ENCODE data around the gene TEX12. TPM values are rescaled to one million over a fixed set of nuclear protein-coding genes. Genes with fewer than 3 reads are reported as not detected.

The TEX12 gene
- total RNA-seq, 3 donors from 2014 or later = 1.2 to 1.3 TPM; not detected in 1

Other genes starting within 250 kb of the TEX12 start
- 10 to 100 TPM in 2 of 3 donors, 1 to 10 TPM in 1; 7.5 to 40.5 (median 19.0) TPM for gene C11orf52, start 248.5 kb upstream of the TEX12 start, total RNA-seq
- 10 to 100 TPM; 38.9 to 53.9 (median 45.2) TPM for gene DIXDC1, start 230.0 kb upstream of the TEX12 start, total RNA-seq
- gene DLAT, start 142.0 kb upstream of the TEX12 start, total RNA-seq = 10 to 100 TPM; 26.9 to 30.9 (median 27.5) TPM
- gene PIH1D2, start 93.4 kb upstream of the TEX12 start, total RNA-seq = 1 to 10 TPM; 1.3 to 5.4 (median 3.3) TPM
- 10 to 100 TPM; 13.1 to 16.1 (median 14.7) TPM for gene NKAPD1, start 93.1 kb upstream of the TEX12 start, total RNA-seq
- gene TIMM8B, start 80.6 kb upstream of the TEX12 start, total RNA-seq = 10 to 100 TPM; 31.9 to 48.8 (median 40.5) TPM
- gene SDHD, start 80.5 kb upstream of the TEX12 start, total RNA-seq = 100 to 1,000 TPM; 108 to 122 (median 109) TPM
- gene IL18, start 3.3 kb upstream of the TEX12 start, total RNA-seq = 10 to 100 TPM in 2 of 3 donors, 1 to 10 TPM in 1; 8.2 to 21.0 (median 16.8) TPM
- gene BCO2, start 8.1 kb downstream of the TEX12 start, total RNA-seq = 10 to 100 TPM in 1 of 3 donors, 1 to 10 TPM in 2; 3.4 to 10.8 (median 5.2) TPM
- gene PTS, start 59.1 kb downstream of the TEX12 start, total RNA-seq = 10 to 100 TPM; 21.8 to 40.4 (median 38.7) TPM
- gene PLET1, start 93.5 kb downstream of the TEX12 start, total RNA-seq = not detected